GM12865 (cell line): Measurements from ENCODE around the gene SLC35F1.

Experiments used
- DNase-seq: peaks from one replicate; pipeline ENCODE4 v3.0.0; 2010; ENCODE audit warnings: low read depth
- H3K4me3 ChIP-seq: 2 replicates; pipeline ENCODE4 v1.5.1; 2011; ENCODE audit warnings: mild to moderate bottlenecking, low read depth, low read length, control low read depth
- TF ChIP-seq, protein P1 (sequence below): IDR thresholded peaks from 2 replicates; pipeline ENCODE4 v1.5.1; 2011; ENCODE audit warnings: low read length, control low read depth, low read depth, inconsistent platforms; ENCODE audit not compliant: insufficient read depth; ENCODE audit errors: missing control alignments

The SLC35F1 gene

DNA sequence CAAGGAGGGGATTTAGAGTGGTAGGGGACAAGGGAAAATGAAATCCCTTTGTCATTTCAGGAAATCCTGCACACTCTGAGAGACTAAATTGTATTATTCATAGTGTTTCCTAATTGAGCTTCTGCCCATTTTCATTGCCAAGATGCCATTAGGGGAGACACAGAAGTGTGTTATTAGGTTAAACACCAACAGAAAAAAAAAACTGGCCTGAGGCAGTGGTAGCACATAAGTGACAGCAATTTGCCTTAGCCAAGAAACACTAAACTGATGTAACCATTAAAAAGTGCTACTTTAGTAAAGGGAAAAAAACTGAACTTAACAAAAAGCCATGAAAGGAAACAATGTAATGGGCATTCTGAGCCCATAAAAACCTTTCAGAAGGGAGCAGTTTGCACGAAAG, 370.6 kb downstream of the SLC35F1 start:
- no peak overlapping the region for H3K4me3 ChIP-seq
- TF ChIP-seq, protein P1, sequence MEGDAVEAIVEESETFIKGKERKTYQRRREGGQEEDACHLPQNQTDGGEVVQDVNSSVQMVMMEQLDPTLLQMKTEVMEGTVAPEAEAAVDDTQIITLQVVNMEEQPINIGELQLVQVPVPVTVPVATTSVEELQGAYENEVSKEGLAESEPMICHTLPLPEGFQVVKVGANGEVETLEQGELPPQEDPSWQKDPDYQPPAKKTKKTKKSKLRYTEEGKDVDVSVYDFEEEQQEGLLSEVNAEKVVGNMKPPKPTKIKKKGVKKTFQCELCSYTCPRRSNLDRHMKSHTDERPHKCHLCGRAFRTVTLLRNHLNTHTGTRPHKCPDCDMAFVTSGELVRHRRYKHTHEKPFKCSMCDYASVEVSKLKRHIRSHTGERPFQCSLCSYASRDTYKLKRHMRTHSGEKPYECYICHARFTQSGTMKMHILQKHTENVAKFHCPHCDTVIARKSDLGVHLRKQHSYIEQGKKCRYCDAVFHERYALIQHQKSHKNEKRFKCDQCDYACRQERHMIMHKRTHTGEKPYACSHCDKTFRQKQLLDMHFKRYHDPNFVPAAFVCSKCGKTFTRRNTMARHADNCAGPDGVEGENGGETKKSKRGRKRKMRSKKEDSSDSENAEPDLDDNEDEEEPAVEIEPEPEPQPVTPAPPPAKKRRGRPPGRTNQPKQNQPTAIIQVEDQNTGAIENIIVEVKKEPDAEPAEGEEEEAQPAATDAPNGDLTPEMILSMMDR: no peak
- no peak for DNase-seq

GRCh38 chr6:118280210-118280609, 373.1 kb downstream of the SLC35F1 start:
- DNase-seq: peak; percentile 82

DNA sequence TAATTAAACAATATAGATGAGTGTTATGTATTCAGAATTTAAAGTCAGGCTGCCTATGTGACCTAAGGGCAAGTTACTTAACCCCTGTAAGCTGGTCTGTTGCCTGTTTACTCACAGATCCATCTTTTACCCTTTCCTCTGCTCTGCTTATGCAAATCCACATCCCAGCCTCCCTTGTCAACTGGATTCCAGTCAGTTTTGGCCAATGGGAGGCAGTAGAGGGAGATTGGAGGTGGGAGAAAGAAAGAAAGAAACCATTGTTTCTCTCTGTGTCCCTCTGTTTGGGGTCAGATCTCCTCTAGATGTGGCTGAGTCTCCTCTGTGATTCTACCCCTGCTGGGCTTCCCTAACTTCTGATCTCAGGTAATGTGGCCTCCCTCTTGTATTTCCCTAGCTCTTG, 374.2 kb downstream of the SLC35F1 start:
- DNase-seq: no peak
- TF ChIP-seq, protein P1: no peak

More at GRCh38 chr6:118280210-118280609, 373.1 kb downstream of the SLC35F1 start:
- TF ChIP-seq, protein P1: no peak
- H3K4me3 ChIP-seq: no peak overlapping the region

GRCh38 chr6:118283766-118284165, 376.7 kb downstream of the SLC35F1 start:
- peak; percentile 62 for DNase-seq
- no peak overlapping the region for H3K4me3 ChIP-seq
- TF ChIP-seq, protein P1: peak; percentile 55

More for the DNA sequence above, 374.2 kb downstream of the SLC35F1 start:
- H3K4me3 ChIP-seq: no peak overlapping the region

- DNase-seq: no peak
These were observed 377.8 kb downstream of the SLC35F1 start for GRCh38 chr6:118284736-118285360.

DNA sequence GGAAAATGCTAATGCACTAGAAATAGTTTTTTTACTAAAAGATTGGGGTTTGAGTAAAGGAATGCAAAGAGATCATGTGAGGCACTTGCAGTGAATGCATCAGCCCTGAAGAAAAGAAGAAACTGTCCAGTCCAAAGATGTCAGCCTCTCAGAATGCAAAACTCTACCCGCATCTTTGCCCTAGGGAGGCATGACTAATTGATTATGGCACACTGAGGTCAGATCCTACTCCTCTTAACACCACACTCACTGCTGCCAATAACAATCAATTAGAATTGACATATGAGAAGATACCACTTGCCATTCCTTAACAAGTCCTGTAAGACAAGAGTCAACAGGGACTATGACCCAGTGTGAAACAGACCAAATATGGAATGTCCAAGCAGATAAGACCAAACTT, 378.7 kb downstream of the SLC35F1 start:
- H3K4me3 ChIP-seq: no peak overlapping the region
- DNase-seq: no peak
- TF ChIP-seq, protein P1: no peak

More at GRCh38 chr6:118284736-118285360, 377.8 kb downstream of the SLC35F1 start:
- TF ChIP-seq, protein P1: no peak
- no peak overlapping the region for H3K4me3 ChIP-seq
